GM19238 (cell line): ENCODE measurements around the gene AMY1C.
"Not testable (repeated sequence)": the region's sequence is repeated elsewhere in the genome, so short reads cannot be mapped to it uniquely, and the experiment has no call there.

Source experiments
- DNase-seq: peaks from one replicate; pipeline ENCODE4 v3.0.0; 2011; ENCODE audit warnings: low spot score; ENCODE audit not compliant: insufficient read length

The AMY1C gene

DNA sequence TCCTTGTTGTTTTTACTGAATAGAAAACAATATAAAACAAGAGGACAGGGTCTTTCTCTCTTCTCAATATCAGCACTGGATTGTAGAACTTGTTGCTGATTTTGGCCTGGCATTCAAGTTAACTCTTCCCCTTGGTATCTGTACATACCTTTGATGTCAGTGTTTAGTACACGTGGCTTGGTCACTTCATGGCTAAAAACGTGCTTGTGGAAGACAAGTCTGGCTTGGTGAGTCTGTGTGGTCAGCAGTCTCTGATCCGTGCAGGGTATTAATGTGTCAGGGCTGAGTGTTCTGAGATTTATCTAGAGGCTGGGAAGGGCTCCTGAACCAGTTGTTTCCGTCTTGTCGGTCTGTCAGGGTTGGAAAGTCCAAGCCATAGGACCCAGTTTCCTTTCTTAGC lies at the start of gene AMY1C:
TSS of gene AMY1C (plus strand) at position 301 of the 400 bp plus-strand sequence. CDS start 572 bp downstream, outside the sequence.
- DNase-seq = not testable (repeated sequence)

DNA sequence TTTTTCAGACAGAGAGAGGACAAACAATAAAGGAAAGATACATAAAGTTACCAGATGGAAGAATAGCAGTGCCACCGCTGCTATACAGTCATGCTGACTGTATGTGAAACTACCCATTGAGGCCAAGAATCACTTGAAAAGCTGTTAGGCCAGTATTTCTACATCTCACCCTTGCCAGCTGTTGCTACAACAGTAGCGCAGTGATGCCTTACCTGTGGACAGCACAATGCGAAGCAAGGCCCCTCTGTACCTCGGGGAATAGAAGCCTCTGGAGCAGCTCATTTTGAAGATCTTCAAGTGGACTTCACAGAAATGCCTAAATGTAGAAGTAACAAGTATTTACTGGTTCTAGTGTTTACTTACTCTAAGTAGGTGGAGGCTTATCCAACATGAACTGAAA lies 49.0 kb upstream of the AMY1C start:
- DNase-seq = not testable (repeated sequence)

DNA sequence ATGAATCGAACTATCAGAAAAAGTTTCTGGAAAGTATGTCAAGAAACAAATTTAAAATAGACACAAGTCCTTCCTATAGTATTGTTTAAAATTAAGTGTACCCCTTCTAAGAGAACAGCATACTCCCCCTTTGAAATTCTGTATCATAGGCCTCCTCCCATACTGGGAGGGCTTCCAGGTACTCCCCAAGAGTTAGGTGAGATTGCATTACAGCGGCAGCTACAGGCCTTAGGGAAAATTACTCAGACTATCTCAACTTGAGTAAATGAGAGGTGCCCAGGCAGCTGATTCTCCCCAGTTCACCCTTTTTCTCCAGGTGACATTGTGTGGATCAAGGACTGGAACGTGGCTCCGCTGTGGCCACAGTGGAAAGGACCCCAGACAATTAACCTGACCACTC lies 48.4 kb upstream of the AMY1C start:
- not testable (repeated sequence) for DNase-seq

GRCh38 chr1:103707670-103708069 lies 42.0 kb upstream of the AMY1C start:
- not testable (repeated sequence) for DNase-seq

- DNase-seq = not testable (repeated sequence)
Observed at GRCh38 chr1:103710381-103710780, 39.3 kb upstream of the AMY1C start.

- DNase-seq = not testable (repeated sequence)
Observed at GRCh38 chr1:103717404-103717803, 32.3 kb upstream of the AMY1C start.

- not testable (repeated sequence) for DNase-seq
Observed at GRCh38 chr1:103721473-103721872, 28.2 kb upstream of the AMY1C start.

GRCh38 chr1:103735334-103735733 lies 14.4 kb upstream of the AMY1C start:
- DNase-seq = not testable (repeated sequence)

- DNase-seq = not testable (repeated sequence)
Observed at GRCh38 chr1:103738031-103738430, 11.7 kb upstream of the AMY1C start.

DNA sequence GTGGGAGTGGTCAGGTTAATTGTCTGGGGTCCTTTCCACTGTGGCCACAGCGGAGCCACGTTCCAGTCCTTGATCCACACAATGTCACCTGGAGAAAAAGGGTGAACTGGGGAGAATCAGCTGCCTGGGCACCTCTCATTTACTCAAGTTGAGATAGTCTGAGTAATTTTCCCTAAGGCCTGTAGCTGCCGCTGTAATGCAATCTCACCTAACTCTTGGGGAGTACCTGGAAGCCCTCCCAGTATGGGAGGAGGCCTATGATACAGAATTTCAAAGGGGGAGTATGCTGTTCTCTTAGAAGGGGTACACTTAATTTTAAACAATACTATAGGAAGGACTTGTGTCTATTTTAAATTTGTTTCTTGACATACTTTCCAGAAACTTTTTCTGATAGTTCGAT lies 5.2 kb upstream of the AMY1C start:
- DNase-seq = not testable (repeated sequence)

GRCh38 chr1:103745040-103745439 lies 4.7 kb upstream of the AMY1C start:
- not testable (repeated sequence) for DNase-seq

DNA sequence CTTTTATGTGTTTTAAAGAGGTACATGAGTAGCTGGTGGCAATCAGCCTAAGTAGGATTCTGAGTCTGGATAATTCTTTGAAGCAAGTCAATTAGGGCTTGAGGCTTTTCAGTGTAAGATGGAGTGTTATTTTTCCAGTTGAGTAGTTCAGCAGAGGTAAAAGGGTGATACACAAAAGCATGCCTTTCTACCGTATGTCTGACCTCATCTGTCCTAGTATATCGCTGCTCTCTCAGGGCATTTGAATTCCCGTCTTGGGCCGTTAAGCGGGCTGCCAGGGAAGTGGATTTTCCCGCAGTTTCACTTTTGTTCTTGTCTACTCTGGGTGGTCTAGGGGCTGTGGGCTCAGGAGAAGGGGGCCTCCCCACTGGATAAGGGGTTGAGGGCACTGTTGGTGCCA lies 1.4 kb upstream of the AMY1C start:
- DNase-seq = not testable (repeated sequence)

DNA sequence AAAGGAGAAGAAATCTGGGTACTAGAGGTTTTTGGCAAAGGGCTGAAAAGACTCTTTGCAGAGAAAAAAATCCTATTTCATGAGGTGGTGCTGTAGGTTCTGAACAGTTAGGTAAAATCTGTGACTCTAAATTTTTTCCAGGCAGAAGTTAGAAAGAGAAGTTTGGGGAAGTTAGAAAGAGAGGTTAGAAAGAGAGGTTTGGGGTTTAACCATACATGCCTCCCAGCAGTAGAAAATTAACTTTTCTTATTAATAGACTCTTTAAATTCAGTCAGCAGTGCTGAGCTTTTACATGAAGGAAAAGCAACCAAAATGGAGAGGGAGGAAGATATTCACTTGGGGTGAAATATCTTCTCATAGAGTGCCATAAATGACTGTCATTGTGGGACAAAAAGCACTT lies 12.2 kb downstream of the AMY1C start:
- no peak for DNase-seq

DNA sequence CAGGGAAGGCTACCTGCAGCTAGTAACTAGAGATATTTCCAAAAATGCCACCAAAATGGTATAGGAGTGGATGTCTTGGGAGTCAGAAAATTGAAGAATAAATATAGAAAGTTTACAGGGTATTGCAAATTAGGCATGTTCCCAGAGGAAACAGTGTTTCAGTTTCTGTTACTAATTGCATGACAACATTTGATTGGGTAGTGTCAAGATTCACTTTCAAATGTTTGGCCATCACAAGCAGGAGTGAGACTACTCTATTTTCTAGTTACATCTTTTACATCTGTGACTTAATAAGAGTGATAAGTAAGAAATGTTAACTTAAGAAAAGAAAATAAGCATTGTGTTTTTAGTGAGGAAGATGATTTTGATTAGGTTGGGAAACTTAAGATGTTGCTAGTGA lies 30.2 kb downstream of the AMY1C start:
- DNase-seq = no peak

- no peak for DNase-seq
Observed at GRCh38 chr1:103783944-103784377, 34.3 kb downstream of the AMY1C start.

- DNase-seq = no peak
Observed at GRCh38 chr1:103788377-103788776, 38.7 kb downstream of the AMY1C start.

GRCh38 chr1:103790172-103790571 lies 40.5 kb downstream of the AMY1C start:
- no peak for DNase-seq
